A673 (cell line): Measurements from ENCODE around the gene NECAP2. TPM values are rescaled to one million over a fixed set of nuclear protein-coding genes. Genes with fewer than 3 reads are reported as not detected.

ENCODE experiments used
- BruUV-seq: library from RNA; stranded (reverse); fragments of 400-500 nt; replicated peaks from 2 replicates; lab custom pipeline; 2021; lab: Mats Ljungman, UMichigan
- CTCF ChIA-PET: fragments of 300-600 bp; sonication (Branson Sonifier 250); formaldehyde crosslinking; loops from one replicate; lab custom pipeline; 2022; ENCODE audit warnings: antibody characterized with exemption; lab: Charles Lee
- POLR2A ChIA-PET: fragments of 300-600 bp; sonication (Branson Sonifier 250); formaldehyde crosslinking; loops from one replicate; lab custom pipeline; 2022; ENCODE audit warnings: antibody characterized with exemption; ENCODE audit not compliant: low non-redundant PET; lab: Charles Lee
- DNase-seq: peaks from one replicate; pipeline ENCODE4 v3.0.0-alpha.2; 2015; ENCODE audit warnings: low spot score
- H3K27ac ChIP-seq: fragments of 200-600 bp; sonication (generic); 2 replicates; pipeline ENCODE4 v1.5.1; 2016; ENCODE audit warnings: mixed run types, low read depth, mild to moderate bottlenecking, mixed read lengths, antibody characterized with exemption, low read length; ENCODE audit not compliant: poor library complexity, severe bottlenecking
- H3K27me3 ChIP-seq: fragments of 200-600 bp; sonication (generic); replicated peaks from 2 replicates; pipeline ENCODE4 v1.6.1; 2017; ENCODE audit warnings: mixed run types, low read depth, mild to moderate bottlenecking, mixed read lengths, antibody characterized with exemption, low read length; ENCODE audit not compliant: insufficient read depth, poor library complexity
- H3K36me3 ChIP-seq: fragments of 200-600 bp; sonication (generic); 2 replicates; pipeline ENCODE4 v1.6.1; 2016; ENCODE audit warnings: mixed run types, mild to moderate bottlenecking, mixed read lengths, antibody characterized with exemption, low read length; ENCODE audit not compliant: insufficient read depth, poor library complexity, severe bottlenecking
- H3K4me1 ChIP-seq: fragments of 200-600 bp; sonication (generic); 2 replicates; pipeline ENCODE4 v1.6.1; 2017; ENCODE audit warnings: mixed run types, mild to moderate bottlenecking, mixed read lengths, antibody characterized with exemption, low read length; ENCODE audit not compliant: insufficient read depth, poor library complexity, severe bottlenecking
- H3K4me3 ChIP-seq: fragments of 200-600 bp; sonication (generic); 2 replicates; pipeline ENCODE4 v1.5.1; 2016; ENCODE audit warnings: low read depth, mixed run types, mild to moderate bottlenecking, mixed read lengths, low read length; ENCODE audit not compliant: poor library complexity, severe bottlenecking
- H3K9me3 ChIP-seq: fragments of 200-600 bp; sonication (generic); 2 replicates; pipeline ENCODE4 v1.6.1; 2016; ENCODE audit warnings: mixed run types, low read depth, mild to moderate bottlenecking, mixed read lengths, antibody characterized with exemption, low read length; ENCODE audit not compliant: poor library complexity, severe bottlenecking
- EZH2 ChIP-seq: fragments of 200-600 bp; sonication (generic); IDR thresholded peaks from 2 replicates; pipeline ENCODE4 v1.6.1; 2017; ENCODE audit warnings: borderline replicate concordance, low read depth, mild to moderate bottlenecking, mixed read lengths, antibody characterized with exemption, low read length; ENCODE audit not compliant: poor library complexity, severe bottlenecking
- intact Hi-C: fragments of 100-400 bp; cut with micrococcal nuclease; formaldehyde crosslinking; loops from one replicate; pipeline ENCODE4 v1.10.0; 2022; ENCODE audit not compliant: unreplicated experiment
- total RNA-seq: library from RNA; stranded (reverse); gene quantifications from 2 replicates; pipeline ENCODE4 v1.2.3, GENCODE V29; 2021
- TF ChIP-seq, protein P1 (sequence below): fragments of 300-800, 200-600 bp; sonication (generic); conservative IDR thresholded peaks from 2 replicates; pipeline ENCODE4 v1.5.1; 2017; ENCODE audit warnings: low read depth, mild to moderate bottlenecking, antibody characterized with exemption, low read length, moderate library complexity, mixed read lengths

The NECAP2 gene
- total RNA-seq, 1 experiment from 2014 or later = 47.6 TPM

DNA sequence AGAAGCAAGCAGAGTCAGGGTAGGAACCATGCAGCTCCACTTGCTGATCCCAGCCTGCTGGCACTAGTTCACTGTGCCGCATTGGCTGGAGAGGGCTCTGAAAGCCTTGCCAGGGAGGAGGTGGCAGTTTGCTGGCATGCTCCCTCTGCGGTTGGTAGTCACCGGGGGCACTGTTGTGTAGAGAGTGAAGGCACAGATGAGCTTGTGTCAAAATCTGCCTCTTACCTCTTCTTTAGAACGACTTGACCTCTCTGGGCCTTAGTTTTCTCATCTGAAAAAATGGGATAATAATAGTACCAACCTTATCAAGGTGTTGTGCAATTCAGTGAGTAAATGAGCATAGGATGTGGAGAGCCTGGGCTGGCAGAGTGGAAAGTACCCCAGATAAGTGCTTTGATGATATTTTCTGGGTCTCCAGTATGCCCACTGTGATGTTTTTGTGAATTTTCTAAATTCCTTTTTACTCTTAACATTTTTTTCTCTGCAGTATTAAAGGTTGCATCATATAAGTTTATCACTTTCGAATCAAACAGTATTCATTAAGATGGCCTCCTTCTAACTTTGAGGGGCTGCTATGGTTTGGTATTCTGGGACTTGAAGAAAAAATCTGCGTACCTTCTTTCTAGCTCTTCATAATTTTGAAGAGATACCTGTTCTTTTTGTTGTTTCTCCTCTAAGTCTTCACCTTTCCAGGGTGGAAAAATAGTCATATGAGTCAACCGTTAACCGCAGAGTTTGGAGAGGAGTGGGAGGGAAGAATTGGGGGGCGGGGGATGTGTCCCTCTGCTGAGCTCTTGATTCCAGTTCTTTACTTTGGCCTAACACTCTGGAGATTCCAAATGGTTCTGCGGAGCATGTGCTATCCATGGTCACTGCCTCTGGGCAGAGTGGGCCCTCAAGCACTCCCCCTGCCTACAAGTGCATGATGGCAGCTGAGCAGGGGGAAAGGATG lies 46.7 kb upstream of the NECAP2 start:
- no peak overlapping the region for H3K27ac ChIP-seq
- H3K36me3 ChIP-seq = peaks cover 28% of the 10 kb centered on the region
- TF ChIP-seq, protein P1, sequence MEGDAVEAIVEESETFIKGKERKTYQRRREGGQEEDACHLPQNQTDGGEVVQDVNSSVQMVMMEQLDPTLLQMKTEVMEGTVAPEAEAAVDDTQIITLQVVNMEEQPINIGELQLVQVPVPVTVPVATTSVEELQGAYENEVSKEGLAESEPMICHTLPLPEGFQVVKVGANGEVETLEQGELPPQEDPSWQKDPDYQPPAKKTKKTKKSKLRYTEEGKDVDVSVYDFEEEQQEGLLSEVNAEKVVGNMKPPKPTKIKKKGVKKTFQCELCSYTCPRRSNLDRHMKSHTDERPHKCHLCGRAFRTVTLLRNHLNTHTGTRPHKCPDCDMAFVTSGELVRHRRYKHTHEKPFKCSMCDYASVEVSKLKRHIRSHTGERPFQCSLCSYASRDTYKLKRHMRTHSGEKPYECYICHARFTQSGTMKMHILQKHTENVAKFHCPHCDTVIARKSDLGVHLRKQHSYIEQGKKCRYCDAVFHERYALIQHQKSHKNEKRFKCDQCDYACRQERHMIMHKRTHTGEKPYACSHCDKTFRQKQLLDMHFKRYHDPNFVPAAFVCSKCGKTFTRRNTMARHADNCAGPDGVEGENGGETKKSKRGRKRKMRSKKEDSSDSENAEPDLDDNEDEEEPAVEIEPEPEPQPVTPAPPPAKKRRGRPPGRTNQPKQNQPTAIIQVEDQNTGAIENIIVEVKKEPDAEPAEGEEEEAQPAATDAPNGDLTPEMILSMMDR = 0 out of 2 replicates have a peak, but pooled peaks have one; percentile 13
- TF ChIP-seq EZH2 = no peak
- H3K4me1 ChIP-seq = no peaks in the 10 kb centered on the region
- ChIA-PET POLR2A (interaction anchor here (0.6 kb wide), 1 partner anchor 11 kb away, joined by 3 read pairs; no protein-coding TSS in a partner anchor), CTCF (no interaction called here)
- intact Hi-C loops = no loop called here
- no peak overlapping the region for H3K4me3 ChIP-seq
- no peaks in the 10 kb centered on the region for H3K9me3 ChIP-seq
- DNase-seq = no peak
- H3K27me3 ChIP-seq = no peaks in the 10 kb centered on the region
- BruUV-seq = no TSS peak

DNA sequence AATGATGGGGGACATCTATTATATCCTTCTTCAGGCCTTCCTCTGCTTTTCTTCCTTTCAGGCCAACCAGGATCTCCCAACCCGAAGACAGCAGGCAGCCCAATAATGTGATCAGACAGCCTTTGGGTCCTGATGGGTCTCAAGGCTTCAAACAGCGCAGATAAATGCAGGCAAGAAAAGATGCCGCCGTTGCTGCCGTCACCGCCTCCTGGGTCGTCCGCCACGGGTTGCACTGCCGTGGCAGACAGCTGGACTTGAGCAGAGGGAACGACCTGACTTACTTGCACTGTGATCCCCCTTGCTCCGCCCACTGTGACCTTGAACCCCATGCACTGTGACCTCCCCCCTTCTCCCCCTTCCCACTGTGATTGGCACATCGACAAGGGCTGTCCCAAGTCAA lies 45.5 kb upstream of the NECAP2 start:
- intact Hi-C loops = no loop called here
- no peak overlapping the region for H3K4me3 ChIP-seq
- CTCF ChIA-PET = no interaction called here
- H3K9me3 ChIP-seq = no peaks in the 10 kb centered on the region
- no peak for DNase-seq
- H3K4me1 ChIP-seq = no peaks in the 10 kb centered on the region
- BruUV-seq = no TSS peak
- H3K27me3 ChIP-seq = no peaks in the 10 kb centered on the region
- POLR2A ChIA-PET = no interaction called here
- TF ChIP-seq EZH2 = no peak
- TF ChIP-seq, protein P1 = no peak
- H3K27ac ChIP-seq = no peak overlapping the region
- H3K36me3 ChIP-seq = peaks cover 34% of the 10 kb centered on the region

DNA sequence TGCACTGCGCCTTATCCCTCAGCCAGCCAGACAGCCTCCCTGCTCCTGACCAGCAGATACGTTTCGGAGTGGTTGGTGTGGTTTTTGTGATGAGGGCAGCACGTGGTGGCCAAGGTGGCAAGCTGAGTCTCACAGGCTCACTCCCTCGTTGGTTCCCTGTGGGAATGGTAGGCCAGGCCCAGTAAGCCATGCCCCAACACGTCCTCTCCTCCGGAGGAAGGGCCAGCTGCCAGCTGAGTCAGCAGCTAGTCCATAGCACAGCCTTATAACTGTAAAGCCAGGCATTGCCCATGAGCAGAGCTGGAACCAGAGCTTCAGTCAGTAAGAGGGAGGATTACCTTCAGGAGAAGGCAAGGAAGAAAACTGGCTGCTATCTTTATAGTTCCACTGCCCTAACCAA lies 43.9 kb upstream of the NECAP2 start:
- H3K9me3 ChIP-seq = no peaks in the 10 kb centered on the region
- H3K4me1 ChIP-seq = no peaks in the 10 kb centered on the region
- no TSS peak for BruUV-seq
- TF ChIP-seq, protein P1 = no peak
- no peak for TF ChIP-seq EZH2
- no peak for DNase-seq
- H3K36me3 ChIP-seq = peaks cover 34% of the 10 kb centered on the region
- intact Hi-C loops = no loop called here
- H3K27me3 ChIP-seq = no peaks in the 10 kb centered on the region
- peak overlapping the region; percentile 30 for H3K27ac ChIP-seq
- ChIA-PET POLR2A (no interaction called here), CTCF (no interaction called here)
- no peak overlapping the region for H3K4me3 ChIP-seq
